Measurements from ENCODE around the gene RTCB.

GRCh38 chr22:32448980-32449379 lies 36.9 kb upstream of the RTCB start:
- TF ChIP-seq CTCF (IDR thresholded peaks at IDR 0.05): no peak
- TF ChIP-seq ELF1 (IDR thresholded peaks at IDR 0.05): no peak
- no peak for TF ChIP-seq REST (IDR thresholded peaks at IDR 0.05; ENCODE audit: low read depth, low read length)
- TF ChIP-seq SIN3A (IDR thresholded peaks at IDR 0.05; ENCODE audit: borderline replicate concordance, low read depth, low read length): no peak
- TF ChIP-seq EP300 (IDR thresholded peaks at IDR 0.05; ENCODE audit: borderline replicate concordance in 1 of 2, low read depth in 1 of 2, low read length in 1 of 2): no peak
